ENCODE measurements around the gene ADD3.

GRCh38 chr10:110091830-110092229, 84.0 kb downstream of the ADD3 start:
- TF ChIP-seq CTCF (IDR thresholded peaks at IDR 0.05) (no peak), ATF3 (CRISPR knock-in tag; conservative IDR thresholded peaks at IDR 0.05) (no peak), TEAD4 (CRISPR knock-in tag; IDR thresholded peaks at IDR 0.05) (no peak), NFE2L1 (CRISPR knock-in tag; IDR thresholded peaks at IDR 0.05) (no peak), MAX (CRISPR knock-in tag; IDR thresholded peaks at IDR 0.05) (no peak), SP1 (CRISPR knock-in tag; conservative IDR thresholded peaks at IDR 0.05) (no peak), TP53 (CRISPR knock-in tag; IDR thresholded peaks at IDR 0.05) (no peak)
- TF ChIP-seq, protein P1, sequence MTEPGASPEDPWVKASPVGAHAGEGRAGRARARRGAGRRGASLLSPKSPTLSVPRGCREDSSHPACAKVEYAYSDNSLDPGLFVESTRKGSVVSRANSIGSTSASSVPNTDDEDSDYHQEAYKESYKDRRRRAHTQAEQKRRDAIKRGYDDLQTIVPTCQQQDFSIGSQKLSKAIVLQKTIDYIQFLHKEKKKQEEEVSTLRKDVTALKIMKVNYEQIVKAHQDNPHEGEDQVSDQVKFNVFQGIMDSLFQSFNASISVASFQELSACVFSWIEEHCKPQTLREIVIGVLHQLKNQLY (CRISPR knock-in tag; IDR thresholded peaks at IDR 0.05) = no peak

All from WTC11 (cell line).